ENCODE measurements around the gene SAMD4A.

SAMD4A gene

DNA sequence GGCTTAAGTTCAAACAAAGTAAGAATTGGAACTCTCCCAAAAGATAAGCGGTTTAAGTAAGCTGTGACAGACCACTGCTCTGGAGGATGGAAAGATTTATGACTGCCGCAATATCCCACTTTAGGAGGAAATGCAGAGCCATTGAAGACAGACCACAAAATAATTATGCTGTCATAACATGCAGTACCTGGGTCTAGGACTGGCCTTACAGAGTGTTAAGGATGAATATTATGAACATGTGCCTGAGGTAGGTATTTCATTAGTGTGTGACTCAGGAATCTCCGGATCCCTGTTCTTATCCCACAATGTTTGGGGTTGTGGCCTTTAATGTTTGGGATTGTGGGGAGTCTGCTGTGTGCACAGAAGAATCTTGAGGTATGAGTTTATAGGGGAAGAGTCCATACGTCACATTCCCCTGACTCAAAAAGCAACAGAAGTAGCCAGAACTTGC is 114.9 kb downstream of the SAMD4A start:
- ChIA-PET POLR2A (no interaction called here), CTCF (no interaction called here)
- TF ChIP-seq HDGF (IDR thresholded peaks at IDR 0.05; ENCODE audit: borderline replicate concordance) (no peak), ARNT (IDR thresholded peaks at IDR 0.05) (no peak), CTBP1 (IDR thresholded peaks at IDR 0.05; ENCODE audit: borderline replicate concordance) (no peak), ELF4 (IDR thresholded peaks at IDR 0.05) (no peak), LEF1 (IDR thresholded peaks at IDR 0.05; ENCODE audit: borderline replicate concordance) (no peak), FOXA1 (IDR thresholded peaks at IDR 0.05) (no peak), SUZ12 (IDR thresholded peaks at IDR 0.05) (no peak), BHLHE40 (IDR thresholded peaks at IDR 0.05; ENCODE audit: borderline replicate concordance) (no peak), SP1 (IDR thresholded peaks at IDR 0.05) (no peak), NFRKB (IDR thresholded peaks at IDR 0.05) (no peak), L3MBTL2 (conservative IDR thresholded peaks at IDR 0.05) (no peak), FOXK2 (IDR thresholded peaks at IDR 0.05) (no peak), FOXM1 (IDR thresholded peaks at IDR 0.05; ENCODE audit: borderline replicate concordance) (no peak), TARDBP (IDR thresholded peaks at IDR 0.05) (no peak), ZNF384 (IDR thresholded peaks at IDR 0.05) (no peak), PKNOX1 (IDR thresholded peaks at IDR 0.05) (no peak)
- no peak for DNase-seq (ENCODE audit: extremely low spot score)

GRCh38 chr14:54682578-54682977 is 115.7 kb downstream of the SAMD4A start:
- CTCF ChIA-PET: no interaction called here
- POLR2A ChIA-PET: no interaction called here
- DNase-seq (ENCODE audit: extremely low spot score): no peak
- TF ChIP-seq PKNOX1 (IDR thresholded peaks at IDR 0.05) (no peak), FOXM1 (IDR thresholded peaks at IDR 0.05; ENCODE audit: borderline replicate concordance) (no peak), FOXK2 (IDR thresholded peaks at IDR 0.05) (no peak), TARDBP (IDR thresholded peaks at IDR 0.05) (no peak), NFRKB (IDR thresholded peaks at IDR 0.05) (no peak), LEF1 (IDR thresholded peaks at IDR 0.05; ENCODE audit: borderline replicate concordance) (no peak), L3MBTL2 (conservative IDR thresholded peaks at IDR 0.05) (no peak), ARNT (IDR thresholded peaks at IDR 0.05) (no peak), HDGF (IDR thresholded peaks at IDR 0.05; ENCODE audit: borderline replicate concordance) (no peak), SP1 (IDR thresholded peaks at IDR 0.05) (no peak), SUZ12 (IDR thresholded peaks at IDR 0.05) (no peak), CTBP1 (IDR thresholded peaks at IDR 0.05; ENCODE audit: borderline replicate concordance) (no peak), ZNF384 (IDR thresholded peaks at IDR 0.05) (no peak), BHLHE40 (IDR thresholded peaks at IDR 0.05; ENCODE audit: borderline replicate concordance) (no peak)

- POLR2A ChIA-PET: interaction anchor here (1.6 kb wide), 1 partner anchor 119 kb away, joined by 7 read pairs; no protein-coding TSS in a partner anchor
- no peak for DNase-seq (ENCODE audit: extremely low spot score)
- CTCF ChIA-PET: interaction anchor here (1.7 kb wide), 1 partner anchor 89 kb away, joined by 5 read pairs; no protein-coding TSS in a partner anchor
- TF ChIP-seq ELF4 (IDR thresholded peaks at IDR 0.05) (no peak), HDGF (IDR thresholded peaks at IDR 0.05; ENCODE audit: borderline replicate concordance) (no peak), ARNT (IDR thresholded peaks at IDR 0.05) (no peak), LEF1 (IDR thresholded peaks at IDR 0.05; ENCODE audit: borderline replicate concordance) (no peak), CTBP1 (IDR thresholded peaks at IDR 0.05; ENCODE audit: borderline replicate concordance) (no peak), SUZ12 (IDR thresholded peaks at IDR 0.05) (no peak), NFRKB (IDR thresholded peaks at IDR 0.05) (no peak), FOXM1 (IDR thresholded peaks at IDR 0.05; ENCODE audit: borderline replicate concordance) (no peak), SP1 (IDR thresholded peaks at IDR 0.05) (no peak), TARDBP (IDR thresholded peaks at IDR 0.05) (no peak), PKNOX1 (IDR thresholded peaks at IDR 0.05) (no peak), L3MBTL2 (conservative IDR thresholded peaks at IDR 0.05) (no peak), ZNF384 (IDR thresholded peaks at IDR 0.05) (no peak), FOXK2 (IDR thresholded peaks at IDR 0.05) (no peak), BHLHE40 (IDR thresholded peaks at IDR 0.05; ENCODE audit: borderline replicate concordance) (no peak), FOXA1 (IDR thresholded peaks at IDR 0.05) (no peak)
These were observed 117.2 kb downstream of the SAMD4A start for GRCh38 chr14:54683882-54684794.

DNA sequence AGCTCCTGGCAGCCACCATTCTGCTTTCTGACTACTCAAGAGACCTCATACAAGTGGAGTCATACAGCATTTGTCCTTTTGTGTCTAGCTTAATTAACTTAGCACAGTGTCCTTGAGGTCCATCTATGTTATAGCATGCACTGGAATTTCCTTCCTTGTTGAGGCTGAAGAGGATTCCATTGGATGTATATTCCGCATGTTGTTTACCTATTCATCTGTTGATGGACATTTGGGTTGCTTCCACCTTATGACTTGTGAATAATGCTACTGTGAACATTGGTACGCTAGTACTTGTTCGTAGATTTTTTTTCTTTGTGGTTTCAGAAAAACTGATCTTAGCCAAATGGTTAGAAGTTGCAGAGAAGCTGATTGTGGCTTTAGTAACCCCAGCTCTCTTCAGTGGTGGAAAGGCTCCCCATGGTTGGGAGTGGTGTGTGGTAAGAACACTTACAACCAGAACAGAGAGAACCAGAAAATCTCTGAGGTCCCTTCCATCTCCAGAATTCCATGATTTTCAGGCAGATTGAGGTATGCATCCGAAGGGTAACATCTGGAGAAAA is 118.4 kb downstream of the SAMD4A start:
- CTCF ChIA-PET: interaction anchor here (1.2 to 1.7 kb wide), 2 partner anchors 46 to 88 kb away, joined by 3 to 5 read pairs; no protein-coding TSS in a partner anchor
- TF ChIP-seq ZNF384 (IDR thresholded peaks at IDR 0.05): no peak
- no peak for TF ChIP-seq HDGF (IDR thresholded peaks at IDR 0.05; ENCODE audit: borderline replicate concordance)
- TF ChIP-seq ARNT (IDR thresholded peaks at IDR 0.05): no peak
- TF ChIP-seq CTBP1 (IDR thresholded peaks at IDR 0.05; ENCODE audit: borderline replicate concordance): no peak
- no peak for TF ChIP-seq NFRKB (IDR thresholded peaks at IDR 0.05)
- TF ChIP-seq FOXK2 (IDR thresholded peaks at IDR 0.05): no peak
- no peak for TF ChIP-seq TARDBP (IDR thresholded peaks at IDR 0.05)
- no peak for TF ChIP-seq SP1 (IDR thresholded peaks at IDR 0.05)
- TF ChIP-seq L3MBTL2 (conservative IDR thresholded peaks at IDR 0.05): no peak
- no peak for TF ChIP-seq BHLHE40 (IDR thresholded peaks at IDR 0.05; ENCODE audit: borderline replicate concordance)
- TF ChIP-seq LEF1 (IDR thresholded peaks at IDR 0.05; ENCODE audit: borderline replicate concordance): no peak
- DNase-seq (ENCODE audit: extremely low spot score): no peak
- POLR2A ChIA-PET: interaction anchor here (1.6 kb wide), 1 partner anchor 120 kb away, joined by 7 read pairs; no protein-coding TSS in a partner anchor

Measured in HEK293T (cell line).